GM12864 (cell line): ENCODE data around the gene MBD5.

Experiments
- DNase-seq: peaks from one replicate; pipeline ENCODE4 v3.0.0-alpha.2; 2011; ENCODE audit warnings: low read depth
- H3K4me3 ChIP-seq: 2 replicates; pipeline ENCODE4 v1.5.1; 2011; ENCODE audit warnings: mild to moderate bottlenecking, low read depth, low read length, control low read depth
- TF ChIP-seq, protein P1 (sequence below): IDR thresholded peaks from 2 replicates; pipeline ENCODE4 v1.5.1; 2011; ENCODE audit warnings: low read depth, mild to moderate bottlenecking, moderate library complexity, low read length, control low read depth, inconsistent platforms; ENCODE audit errors: missing control alignments

Gene MBD5

DNA sequence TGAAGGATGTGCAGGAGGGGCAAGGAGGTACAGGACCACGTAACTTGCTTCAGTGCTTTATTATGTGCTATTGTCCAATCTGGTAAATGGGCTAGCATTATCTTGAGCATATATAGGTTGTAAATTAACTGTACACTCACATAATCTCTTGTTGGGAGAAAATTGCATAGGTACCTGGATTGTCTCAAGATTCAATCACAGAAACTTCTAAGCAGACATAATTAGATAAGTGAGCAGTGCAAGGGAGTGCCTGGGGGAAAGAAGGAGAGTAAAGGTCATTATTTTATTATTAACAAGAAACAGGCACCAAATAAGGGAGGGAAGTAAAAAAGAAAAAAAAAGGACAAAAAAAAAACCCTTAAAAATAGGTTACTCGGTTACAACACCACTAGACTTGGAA lies 186.2 kb downstream of the MBD5 start:
- TF ChIP-seq, protein P1, sequence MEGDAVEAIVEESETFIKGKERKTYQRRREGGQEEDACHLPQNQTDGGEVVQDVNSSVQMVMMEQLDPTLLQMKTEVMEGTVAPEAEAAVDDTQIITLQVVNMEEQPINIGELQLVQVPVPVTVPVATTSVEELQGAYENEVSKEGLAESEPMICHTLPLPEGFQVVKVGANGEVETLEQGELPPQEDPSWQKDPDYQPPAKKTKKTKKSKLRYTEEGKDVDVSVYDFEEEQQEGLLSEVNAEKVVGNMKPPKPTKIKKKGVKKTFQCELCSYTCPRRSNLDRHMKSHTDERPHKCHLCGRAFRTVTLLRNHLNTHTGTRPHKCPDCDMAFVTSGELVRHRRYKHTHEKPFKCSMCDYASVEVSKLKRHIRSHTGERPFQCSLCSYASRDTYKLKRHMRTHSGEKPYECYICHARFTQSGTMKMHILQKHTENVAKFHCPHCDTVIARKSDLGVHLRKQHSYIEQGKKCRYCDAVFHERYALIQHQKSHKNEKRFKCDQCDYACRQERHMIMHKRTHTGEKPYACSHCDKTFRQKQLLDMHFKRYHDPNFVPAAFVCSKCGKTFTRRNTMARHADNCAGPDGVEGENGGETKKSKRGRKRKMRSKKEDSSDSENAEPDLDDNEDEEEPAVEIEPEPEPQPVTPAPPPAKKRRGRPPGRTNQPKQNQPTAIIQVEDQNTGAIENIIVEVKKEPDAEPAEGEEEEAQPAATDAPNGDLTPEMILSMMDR: no peak
- DNase-seq: no peak
- H3K4me3 ChIP-seq: no peak overlapping the region

DNA sequence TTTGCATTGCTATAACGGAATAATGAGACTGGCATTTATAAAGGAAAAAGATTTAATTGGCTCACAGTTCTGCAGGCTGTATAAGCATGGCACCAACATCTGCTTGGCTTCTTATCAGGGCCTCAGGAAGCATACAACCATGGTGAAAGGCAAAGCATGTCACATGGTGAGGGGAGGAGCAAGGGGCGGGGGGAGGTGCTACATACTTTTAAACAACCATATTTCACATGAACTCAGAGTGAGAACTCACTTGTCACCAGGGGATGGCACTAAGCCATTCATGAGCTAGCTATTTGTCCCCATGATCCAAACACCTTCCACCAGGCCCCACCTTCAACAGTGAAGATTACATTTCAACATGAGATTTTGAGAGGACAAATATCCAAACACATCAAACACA lies 188.7 kb downstream of the MBD5 start:
- DNase-seq: no peak
- H3K4me3 ChIP-seq: no peak overlapping the region
- TF ChIP-seq, protein P1: no peak

DNA sequence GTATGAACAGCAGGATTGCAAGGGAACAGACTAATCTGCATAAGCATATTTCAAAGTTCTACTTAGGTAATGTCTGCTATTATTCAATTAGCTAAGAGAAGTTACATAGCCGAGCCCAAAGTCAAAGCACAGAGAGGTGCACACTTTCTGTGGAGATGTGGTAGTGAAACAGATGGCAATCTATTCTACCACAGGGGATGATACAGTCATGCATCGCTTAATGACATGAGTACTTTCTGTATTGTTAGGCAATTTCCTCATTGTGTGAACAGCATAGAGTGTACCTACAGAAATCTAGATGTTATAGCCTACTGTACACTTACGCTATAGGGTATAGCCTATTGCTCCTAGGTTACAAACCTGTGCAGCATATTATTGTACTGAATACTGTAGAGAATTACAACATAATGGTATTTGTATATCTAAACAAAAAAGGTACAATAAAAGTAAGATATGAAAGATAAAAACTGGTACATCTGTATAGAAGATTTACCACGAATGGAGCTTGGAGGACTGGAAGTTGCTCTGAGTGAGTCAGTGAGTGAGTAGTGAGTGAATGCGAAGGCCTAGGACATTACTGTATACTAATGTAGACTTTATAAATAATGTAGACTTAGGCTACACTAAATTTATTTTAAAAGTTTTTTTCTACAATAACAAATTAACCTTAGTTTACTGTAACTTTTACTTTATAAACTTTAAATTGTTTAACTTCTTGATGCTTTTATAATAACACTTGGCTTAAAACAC lies 197.6 kb downstream of the MBD5 start:
- DNase-seq: no peak
- no peak overlapping the region for H3K4me3 ChIP-seq

DNA sequence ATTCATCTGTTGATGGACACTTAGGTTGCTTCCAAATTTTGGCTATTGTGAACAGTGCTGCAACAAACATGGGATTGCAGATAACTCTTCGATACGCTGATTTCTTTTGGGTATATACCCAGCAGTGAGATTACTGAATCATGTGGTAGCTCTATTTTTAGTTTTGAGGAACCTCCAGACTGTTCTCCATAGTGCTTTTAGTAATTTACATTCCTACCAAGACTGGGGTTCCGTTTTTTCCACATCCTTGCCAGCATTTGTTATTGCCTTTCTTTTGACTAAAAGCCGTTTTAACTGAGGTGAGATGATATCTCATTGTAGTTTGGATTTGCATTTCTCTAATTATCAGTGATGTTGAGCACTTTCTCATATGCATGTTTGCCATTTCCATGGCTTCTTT lies 200.3 kb downstream of the MBD5 start:
- TF ChIP-seq, protein P1: no peak
- DNase-seq: no peak
- H3K4me3 ChIP-seq: no peak overlapping the region

More for the DNA sequence above, 197.6 kb downstream of the MBD5 start:
- TF ChIP-seq, protein P1: no peak

DNA sequence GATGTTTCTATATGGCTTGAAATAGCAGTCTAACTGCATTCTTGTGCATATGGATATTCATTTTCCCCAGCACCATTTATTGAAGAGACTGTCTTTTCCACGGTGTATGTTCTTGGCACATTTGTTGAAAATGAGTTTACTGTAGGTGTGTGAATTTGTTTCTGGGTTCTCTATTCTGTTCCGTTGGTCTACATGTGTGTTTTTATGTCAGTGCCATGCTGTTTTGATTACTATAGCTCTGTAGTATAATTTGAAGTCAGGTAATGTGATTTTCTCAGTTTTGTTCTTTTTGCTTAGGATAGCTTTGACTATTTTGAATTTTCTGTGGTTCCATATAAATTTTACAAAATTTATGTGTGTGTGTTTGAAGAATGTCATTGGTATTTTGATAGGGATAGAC lies 201.0 kb downstream of the MBD5 start:
- H3K4me3 ChIP-seq: no peak overlapping the region
- DNase-seq: no peak
- TF ChIP-seq, protein P1: no peak

DNA sequence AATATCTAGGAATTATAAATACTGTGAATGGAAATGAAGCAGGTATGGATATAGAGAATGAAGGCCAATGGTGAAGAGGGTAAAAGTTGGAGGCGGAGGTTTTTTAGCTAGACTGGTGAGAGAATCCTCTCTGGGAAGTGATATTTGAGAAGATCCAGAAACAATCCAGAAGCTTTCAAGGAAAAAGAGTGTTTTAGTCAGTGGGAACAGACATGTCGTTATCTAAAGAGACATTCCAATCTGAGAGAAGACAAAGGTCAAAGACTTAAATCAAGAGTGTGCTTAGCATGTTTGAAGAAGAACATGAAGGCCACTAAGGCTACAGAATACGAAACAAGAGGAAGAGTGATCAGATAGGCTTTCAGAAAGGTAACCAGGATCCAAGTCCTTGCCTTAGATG lies 211.0 kb downstream of the MBD5 start:
- no peak overlapping the region for H3K4me3 ChIP-seq
- no peak for DNase-seq
- TF ChIP-seq, protein P1: no peak

DNA sequence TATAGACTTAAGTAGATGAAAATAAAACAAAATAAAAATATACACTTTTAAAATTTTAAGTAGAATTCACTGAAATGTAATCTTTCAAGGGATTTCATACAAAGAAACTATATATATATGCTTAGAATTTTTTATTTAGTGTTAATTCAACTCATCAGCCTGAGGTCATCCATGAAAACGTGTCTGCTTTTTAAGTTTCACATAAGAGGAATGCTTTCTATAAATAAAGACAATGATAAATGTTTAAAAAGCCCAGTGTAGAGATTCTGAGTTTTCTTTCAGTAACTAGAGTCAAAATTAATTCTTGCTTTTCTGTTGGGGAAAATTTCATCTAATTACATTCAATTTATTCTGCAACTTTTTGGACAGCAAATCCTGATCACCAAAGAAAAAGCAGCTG lies 213.3 kb downstream of the MBD5 start:
- TF ChIP-seq, protein P1: no peak
- H3K4me3 ChIP-seq: no peak overlapping the region
- DNase-seq: no peak
